NB4 (cell line): ENCODE results near the gene NUP42.

ENCODE experiments used
- DNase-seq: peaks from one replicate; pipeline ENCODE4 v3.0.0; 2010; ENCODE audit warnings: low read depth
- H3K4me3 ChIP-seq: one replicate; pipeline ENCODE4 v1.5.1; 2011; ENCODE audit warnings: mild to moderate bottlenecking, low read depth, low read length, moderate library complexity
- CTCF ChIP-seq: IDR thresholded peaks from one replicate; pipeline ENCODE4 v1.5.1; 2012; ENCODE audit warnings: low read depth, low read length
- MAX ChIP-seq: IDR thresholded peaks from 2 replicates; pipeline ENCODE4 v1.6.1; 2011; ENCODE audit warnings: low read depth, low read length
- MYC ChIP-seq: IDR thresholded peaks from 2 replicates; pipeline ENCODE4 v1.6.1; 2011; ENCODE audit warnings: low read depth, low read length
- POLR2A ChIP-seq: IDR thresholded peaks from 2 replicates; pipeline ENCODE4 v1.6.1; 2011; ENCODE audit warnings: mild to moderate bottlenecking; ENCODE audit not compliant: insufficient read length; ENCODE audit errors: extremely low read depth

NUP42 gene

GRCh38 chr7:23158546-23158945 lies 23.3 kb upstream of the NUP42 start:
- TF ChIP-seq CTCF, result no peak
- no peak for TF ChIP-seq POLR2A
- TF ChIP-seq MYC, result no peak
- TF ChIP-seq MAX, result no peak
- DNase-seq, result no peak
- H3K4me3 ChIP-seq, result no peak overlapping the region

DNA sequence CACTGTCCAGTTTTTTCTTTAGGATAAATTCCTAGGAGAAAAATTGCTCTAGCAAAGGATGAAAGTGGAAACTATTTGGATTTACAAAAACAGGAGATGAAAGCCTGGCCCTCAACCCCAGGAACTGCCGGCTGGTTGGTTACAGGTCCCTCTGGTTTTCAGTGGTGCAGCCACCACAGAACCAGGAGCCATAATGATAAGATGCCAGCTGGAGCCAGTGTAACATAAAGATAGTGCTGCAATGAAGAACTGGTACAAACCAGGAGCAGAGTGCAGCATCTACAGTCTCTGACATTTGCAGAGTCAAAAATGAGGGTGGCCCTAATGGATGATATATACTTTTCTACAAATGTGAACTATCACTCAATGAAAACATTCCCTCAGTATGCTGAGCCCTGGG lies 20.4 kb upstream of the NUP42 start:
- no peak overlapping the region for H3K4me3 ChIP-seq
- TF ChIP-seq CTCF, result no peak
- TF ChIP-seq MYC, result no peak
- no peak for TF ChIP-seq POLR2A
- no peak for TF ChIP-seq MAX
- DNase-seq, result no peak

DNA sequence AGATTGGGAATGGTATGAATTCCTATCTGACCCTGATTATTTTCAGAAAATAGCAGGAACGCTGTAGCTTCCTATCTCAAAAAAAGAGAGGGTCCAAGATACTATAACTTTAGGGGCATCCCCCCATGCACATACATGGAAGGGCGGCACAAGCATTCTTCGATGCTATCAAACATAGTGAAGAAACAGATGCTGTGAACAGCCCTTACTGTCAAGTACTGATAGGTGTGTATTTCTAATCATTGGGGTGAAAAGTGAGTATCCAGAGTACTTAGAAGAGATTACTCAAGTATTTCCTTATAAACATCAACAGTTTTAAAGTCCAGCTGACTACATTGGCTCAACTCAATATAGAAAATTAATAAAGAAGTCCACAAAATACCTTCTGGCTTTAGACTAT lies 17.0 kb upstream of the NUP42 start:
- DNase-seq, result no peak
- no peak overlapping the region for H3K4me3 ChIP-seq
- TF ChIP-seq POLR2A (no peak), MYC (no peak), CTCF (no peak), MAX (no peak)

- TF ChIP-seq CTCF (no peak), POLR2A (no peak), MYC (no peak), MAX (no peak)
- DNase-seq, result no peak
- H3K4me3 ChIP-seq, result no peak overlapping the region
Observed at GRCh38 chr7:23165316-23165715, 16.5 kb upstream of the NUP42 start.

- TF ChIP-seq CTCF (no peak), MAX (no peak), POLR2A (no peak), MYC (no peak)
- H3K4me3 ChIP-seq, result no peak overlapping the region
- no peak for DNase-seq
Observed at GRCh38 chr7:23167691-23168090, 14.2 kb upstream of the NUP42 start.

DNA sequence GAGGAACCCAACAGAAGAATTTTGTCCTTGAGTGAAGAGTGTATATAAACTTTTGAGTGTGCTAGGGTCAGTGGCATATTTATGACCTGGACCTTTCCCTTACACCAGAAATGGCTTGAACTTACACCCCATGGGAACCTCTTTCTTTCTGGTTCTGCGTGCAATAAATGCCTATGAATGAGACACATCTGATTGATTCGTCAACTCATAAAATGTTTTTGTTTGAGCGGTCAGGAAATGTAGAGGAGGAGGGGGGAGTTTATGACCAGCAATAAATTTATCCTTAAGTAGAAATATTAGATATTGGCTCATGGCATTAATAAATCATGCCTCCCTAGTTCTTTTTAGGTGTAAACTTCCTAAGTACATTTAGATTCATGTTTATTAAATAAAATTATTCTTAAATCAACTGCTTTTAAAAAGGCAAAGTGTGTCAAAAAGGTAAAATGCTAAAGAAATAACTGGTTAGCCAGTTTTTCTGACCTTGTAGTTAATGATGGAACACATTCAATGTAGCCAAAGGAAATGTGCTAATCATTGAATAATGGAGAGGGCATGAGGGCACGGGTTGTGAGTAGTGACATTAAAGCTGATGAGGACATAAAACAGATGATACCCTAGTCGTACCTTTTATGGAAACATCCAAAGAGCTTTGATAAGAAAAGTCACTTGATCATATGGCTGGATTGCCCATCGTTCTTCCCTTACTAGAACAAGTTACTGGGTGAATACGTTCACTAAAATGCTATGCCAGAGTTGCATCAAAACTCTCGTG lies 13.6 kb upstream of the NUP42 start:
- TF ChIP-seq CTCF, result no peak
- no peak for TF ChIP-seq MYC
- TF ChIP-seq POLR2A, result no peak
- TF ChIP-seq MAX, result no peak
- DNase-seq, result no peak
- H3K4me3 ChIP-seq, result no peak overlapping the region
